ENCODE results near the gene RNF151. TPM values are rescaled to one million over a fixed set of nuclear protein-coding genes. Genes with fewer than 3 reads are reported as not detected.

Gene RNF151
- total and polyA plus RNA-seq, 7 donors, result not detected

DNA sequence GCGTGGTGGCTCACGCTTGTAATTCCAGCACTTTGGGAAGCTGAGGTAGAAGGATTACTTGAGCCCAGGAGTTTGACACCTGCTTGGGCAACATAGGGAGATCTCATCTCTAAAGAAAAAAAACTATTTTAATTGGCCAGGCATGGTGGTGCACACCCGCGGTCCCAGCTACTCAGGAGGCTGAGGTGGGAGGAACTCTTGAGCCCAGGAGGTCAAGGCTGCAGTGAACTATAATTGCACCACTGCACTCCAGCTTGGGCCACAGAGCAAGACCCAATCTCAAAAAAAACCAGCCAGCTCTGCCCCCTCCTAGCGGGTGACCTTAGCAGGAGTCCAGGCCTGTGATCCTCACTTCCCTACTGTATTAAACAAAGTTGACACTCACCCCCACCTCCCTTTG is 42.6 kb upstream of the RNF151 start:
- no peak for ATAC-seq
- TF ChIP-seq, protein P1, sequence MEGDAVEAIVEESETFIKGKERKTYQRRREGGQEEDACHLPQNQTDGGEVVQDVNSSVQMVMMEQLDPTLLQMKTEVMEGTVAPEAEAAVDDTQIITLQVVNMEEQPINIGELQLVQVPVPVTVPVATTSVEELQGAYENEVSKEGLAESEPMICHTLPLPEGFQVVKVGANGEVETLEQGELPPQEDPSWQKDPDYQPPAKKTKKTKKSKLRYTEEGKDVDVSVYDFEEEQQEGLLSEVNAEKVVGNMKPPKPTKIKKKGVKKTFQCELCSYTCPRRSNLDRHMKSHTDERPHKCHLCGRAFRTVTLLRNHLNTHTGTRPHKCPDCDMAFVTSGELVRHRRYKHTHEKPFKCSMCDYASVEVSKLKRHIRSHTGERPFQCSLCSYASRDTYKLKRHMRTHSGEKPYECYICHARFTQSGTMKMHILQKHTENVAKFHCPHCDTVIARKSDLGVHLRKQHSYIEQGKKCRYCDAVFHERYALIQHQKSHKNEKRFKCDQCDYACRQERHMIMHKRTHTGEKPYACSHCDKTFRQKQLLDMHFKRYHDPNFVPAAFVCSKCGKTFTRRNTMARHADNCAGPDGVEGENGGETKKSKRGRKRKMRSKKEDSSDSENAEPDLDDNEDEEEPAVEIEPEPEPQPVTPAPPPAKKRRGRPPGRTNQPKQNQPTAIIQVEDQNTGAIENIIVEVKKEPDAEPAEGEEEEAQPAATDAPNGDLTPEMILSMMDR (IDR thresholded peaks at IDR 0.05), result no peak
- DNase-seq, result no peak
- no peak overlapping the region for H3K27ac ChIP-seq
- intact Hi-C loops (cut with DNase I), result no loop called here
- no peaks in the 10 kb centered on the region for H3K36me3 ChIP-seq (ENCODE audit: insufficient read depth in 1 of 2, low read depth in 1 of 2)
- no peaks in the 10 kb centered on the region for H3K9me3 ChIP-seq
- H3K27me3 ChIP-seq (ENCODE audit: insufficient read depth in 3 of 3, low read length in 2 of 3), result peaks cover 0 to 57% (median 11%) of the 10 kb centered on the region in 3 donors
- H3K4me1 ChIP-seq, result no peaks in the 10 kb centered on the region
- WGBS, 3 donors, result 51 to 59% (median 59%) methylated on average over 5 of the region's 5 CpGs
- no peak overlapping the region for H3K4me3 ChIP-seq

GRCh38 chr16:1926271-1926670 is 40.4 kb upstream of the RNF151 start:
- ATAC-seq (no peak), DNase-seq (no peak)
- Histone ChIP-seq H3K27ac (no peak overlapping the region), H3K9me3 (no peaks in the 10 kb centered on the region), H3K4me1 (peaks cover 3% of the 10 kb centered on the region), H3K36me3 (ENCODE audit: insufficient read depth in 1 of 2, low read depth in 1 of 2) (no peaks in the 10 kb centered on the region), H3K4me3 (no peak overlapping the region), H3K27me3 (ENCODE audit: insufficient read depth in 3 of 3, low read length in 2 of 3) (peaks cover 0 to 39% (median 7%) of the 10 kb centered on the region in 3 donors)
- whole genome bisulfite sequencing, 3 donors, result 56 to 63% (median 58%) methylated on average over 10 to 11 of the region's 11 CpGs
- TF ChIP-seq, protein P1 (IDR thresholded peaks at IDR 0.05), result no peak
- intact Hi-C loops (cut with DNase I), result no loop called here

DNA sequence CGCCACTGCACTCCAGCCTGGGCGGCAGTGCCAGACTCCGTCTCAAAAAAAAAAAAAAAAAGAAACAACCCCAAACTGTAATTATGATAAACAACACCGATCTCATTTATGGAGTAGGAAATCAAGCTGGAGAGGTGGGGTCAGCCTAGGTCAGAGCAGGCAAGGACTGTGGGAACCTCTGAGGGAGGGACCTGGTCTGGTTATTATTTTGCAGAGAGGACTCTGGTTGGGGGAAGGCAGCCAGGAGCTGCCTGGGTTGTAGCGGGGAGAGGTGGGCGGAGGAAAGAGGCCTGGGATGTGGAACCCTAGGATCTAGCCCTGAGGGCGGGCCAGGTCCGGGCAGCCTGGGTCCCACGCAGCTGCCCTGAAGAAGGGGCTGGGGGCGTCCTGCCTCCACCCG is 37.6 kb upstream of the RNF151 start:
- Histone ChIP-seq H3K4me1 (peaks cover 3% of the 10 kb centered on the region), H3K27me3 (ENCODE audit: insufficient read depth in 3 of 3, low read length in 2 of 3) (peaks cover 0 to 11% (median 0%) of the 10 kb centered on the region in 3 donors), H3K27ac (peak overlapping the region; percentile 67), H3K4me3 (peak overlapping the region; percentile 71), H3K36me3 (ENCODE audit: insufficient read depth in 1 of 2, low read depth in 1 of 2) (no peaks in the 10 kb centered on the region), H3K9me3 (no peaks in the 10 kb centered on the region)
- intact Hi-C loops (cut with DNase I), result loop anchor here in 1 of 2 donors (1.0 kb wide), 1 partner anchor 66 kb away; no protein-coding TSS in a partner anchor
- DNase-seq, result no peak
- WGBS, 3 donors, result 11 to 23% (median 16%) methylated on average over 6 to 11 of the region's 11 CpGs
- TF ChIP-seq, protein P1 (IDR thresholded peaks at IDR 0.05), result no peak
- peak; percentile 9 to 37 (median 18) for ATAC-seq

GRCh38 chr16:1929578-1930337 is 36.9 kb upstream of the RNF151 start:
- TF ChIP-seq, protein P1 (IDR thresholded peaks at IDR 0.05), result peak; percentile 99

More at GRCh38 chr16:1929578-1930337, 36.9 kb upstream of the RNF151 start:
- Histone ChIP-seq H3K9me3 (no peaks in the 10 kb centered on the region), H3K27ac (peak overlapping the region; percentile 67), H3K36me3 (ENCODE audit: insufficient read depth in 1 of 2, low read depth in 1 of 2) (no peaks in the 10 kb centered on the region), H3K4me3 (peak overlapping the region; percentile 71), H3K4me1 (peaks cover 3% of the 10 kb centered on the region), H3K27me3 (ENCODE audit: insufficient read depth in 3 of 3, low read length in 2 of 3) (peaks cover 0 to 4% (median 0%) of the 10 kb centered on the region in 3 donors)
- WGBS, 3 donors, result 15 to 31% (median 17%) methylated on average over 31 to 70 of the region's 70 CpGs
- intact Hi-C loops (cut with DNase I), result loop anchor here (1.0 to 10.0 kb wide), 3 partner anchors 66 to 315 kb away; partner anchors contain the start of genes CRAMP1 (in 1 of the 2) and IFT140 (in 1 of the 2)
- ATAC-seq (peak; percentile 94 to 98 (median 96)), DNase-seq (peak; percentile 92 to 95)

All from psoas muscle (tissue), 8 donors.